Measurements from ENCODE around the gene OTUD7B. TPM values are rescaled to one million over a fixed set of nuclear protein-coding genes. Genes with fewer than 3 reads are reported as not detected.

The OTUD7B gene
- total and polyA plus RNA-seq, 7 donors, result 6.0 to 25.2 (median 17.0) TPM

DNA sequence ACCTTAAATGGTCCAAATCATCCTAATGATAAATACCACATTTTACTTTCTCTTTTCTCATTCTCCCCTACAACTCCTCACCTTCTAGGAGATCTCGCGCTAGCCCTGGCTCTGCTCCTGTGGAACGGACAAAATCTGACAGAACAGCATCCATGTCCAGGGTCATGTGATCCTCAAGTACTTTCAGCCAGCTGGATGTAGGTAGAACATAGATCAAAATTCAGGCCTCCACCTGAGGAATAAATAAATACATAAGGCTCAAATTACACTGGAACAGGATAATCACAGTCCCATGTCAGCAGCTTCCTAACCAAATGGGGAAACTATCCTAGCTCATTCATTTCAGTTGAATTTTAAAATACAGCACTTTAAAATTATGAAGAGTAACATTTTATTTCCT lies 33.2 kb downstream of the OTUD7B start:
- DNase-seq, result no peak
- TF ChIP-seq POLR2A (IDR thresholded peaks at IDR 0.05) (no peak), POLR2AphosphoS5 (IDR thresholded peaks at IDR 0.05) (no peak), EP300 (IDR thresholded peaks at IDR 0.05) (no peak)
- TF ChIP-seq, protein P1, sequence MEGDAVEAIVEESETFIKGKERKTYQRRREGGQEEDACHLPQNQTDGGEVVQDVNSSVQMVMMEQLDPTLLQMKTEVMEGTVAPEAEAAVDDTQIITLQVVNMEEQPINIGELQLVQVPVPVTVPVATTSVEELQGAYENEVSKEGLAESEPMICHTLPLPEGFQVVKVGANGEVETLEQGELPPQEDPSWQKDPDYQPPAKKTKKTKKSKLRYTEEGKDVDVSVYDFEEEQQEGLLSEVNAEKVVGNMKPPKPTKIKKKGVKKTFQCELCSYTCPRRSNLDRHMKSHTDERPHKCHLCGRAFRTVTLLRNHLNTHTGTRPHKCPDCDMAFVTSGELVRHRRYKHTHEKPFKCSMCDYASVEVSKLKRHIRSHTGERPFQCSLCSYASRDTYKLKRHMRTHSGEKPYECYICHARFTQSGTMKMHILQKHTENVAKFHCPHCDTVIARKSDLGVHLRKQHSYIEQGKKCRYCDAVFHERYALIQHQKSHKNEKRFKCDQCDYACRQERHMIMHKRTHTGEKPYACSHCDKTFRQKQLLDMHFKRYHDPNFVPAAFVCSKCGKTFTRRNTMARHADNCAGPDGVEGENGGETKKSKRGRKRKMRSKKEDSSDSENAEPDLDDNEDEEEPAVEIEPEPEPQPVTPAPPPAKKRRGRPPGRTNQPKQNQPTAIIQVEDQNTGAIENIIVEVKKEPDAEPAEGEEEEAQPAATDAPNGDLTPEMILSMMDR (IDR thresholded peaks at IDR 0.05), result no peak
- intact Hi-C loops (cut with DNase I), result no loop called here

DNA sequence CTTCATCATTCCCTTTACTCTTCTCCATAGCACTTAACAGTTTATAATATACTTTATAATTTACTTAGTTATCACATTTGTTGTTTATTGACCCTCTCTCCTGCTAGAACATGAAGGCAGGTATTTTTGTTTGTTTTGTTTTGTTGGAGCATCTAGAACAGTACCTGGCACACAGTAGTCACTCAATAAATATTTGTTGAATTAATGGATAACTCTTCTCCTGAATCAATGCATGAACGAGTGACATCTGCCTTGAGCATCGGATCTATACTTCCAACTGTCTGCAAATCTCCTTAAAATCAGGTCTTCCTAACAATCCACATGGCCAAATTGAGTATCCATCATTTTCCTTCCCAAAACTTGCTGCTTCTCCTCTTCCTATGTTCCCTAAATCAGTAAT lies 38.0 kb downstream of the OTUD7B start:
- no peaks in the 10 kb centered on the region for H3K27me3 ChIP-seq
- 96 to 98% methylated on average over 2 of the region's 2 CpGs for WGBS, 2 donors
- TF ChIP-seq EP300 (IDR thresholded peaks at IDR 0.05), result no peak
- no peak for TF ChIP-seq POLR2A (IDR thresholded peaks at IDR 0.05)
- TF ChIP-seq POLR2AphosphoS5 (IDR thresholded peaks at IDR 0.05), result no peak
- TF ChIP-seq, protein P1 (IDR thresholded peaks at IDR 0.05), result no peak
- H3K36me3 ChIP-seq, result peaks cover 17 to 95% (median 39%) of the 10 kb centered on the region in 4 donors
- H3K27ac ChIP-seq, result no peak overlapping the region
- no peaks in the 10 kb centered on the region for H3K4me1 ChIP-seq
- intact Hi-C loops (cut with DNase I), result loop anchor here (5.0 kb wide), 1 partner anchor 35 kb away; no protein-coding TSS in a partner anchor
- no peak for DNase-seq
- no peaks in the 10 kb centered on the region for H3K9me3 ChIP-seq
- no peak overlapping the region for H3K4me3 ChIP-seq

More for the DNA sequence above, 33.2 kb downstream of the OTUD7B start:
- WGBS, 2 donors, result 97 to 98% methylated on average over 3 of the region's 3 CpGs
- H3K36me3 ChIP-seq, result peaks cover 8 to 49% (median 18%) of the 10 kb centered on the region in 4 donors
- H3K27me3 ChIP-seq, result no peaks in the 10 kb centered on the region
- no peak overlapping the region for H3K27ac ChIP-seq
- no peaks in the 10 kb centered on the region for H3K9me3 ChIP-seq
- H3K4me1 ChIP-seq, result peaks cover 0 to 28% (median 20%) of the 10 kb centered on the region in 4 donors
- H3K4me3 ChIP-seq, result no peak overlapping the region

DNA sequence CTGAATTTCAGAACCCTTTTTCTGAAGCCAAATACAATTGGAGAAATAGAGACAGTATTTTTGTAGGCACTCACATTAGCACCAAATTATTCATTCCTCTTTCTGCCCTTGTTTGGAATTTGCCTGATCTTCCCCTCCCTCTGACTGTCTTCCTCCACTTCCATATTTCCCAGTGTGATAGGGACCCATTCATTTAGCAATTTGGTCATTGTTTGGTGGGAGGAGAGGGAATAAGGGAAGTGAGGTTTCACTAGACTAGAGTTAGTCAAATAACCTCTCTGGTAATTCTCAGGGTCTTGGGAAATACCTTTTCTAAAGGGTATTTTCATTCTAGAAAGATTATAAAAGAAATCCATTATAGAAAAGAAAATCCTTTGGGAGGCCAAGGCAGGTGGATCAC lies 42.9 kb downstream of the OTUD7B start:
- intact Hi-C loops (cut with DNase I), result no loop called here
- TF ChIP-seq POLR2AphosphoS5 (IDR thresholded peaks at IDR 0.05) (no peak), POLR2A (IDR thresholded peaks at IDR 0.05) (no peak), EP300 (IDR thresholded peaks at IDR 0.05) (no peak)
- TF ChIP-seq, protein P1 (IDR thresholded peaks at IDR 0.05), result no peak
- no peaks in the 10 kb centered on the region for H3K9me3 ChIP-seq
- peaks cover 20 to 97% (median 51%) of the 10 kb centered on the region in 4 donors for H3K36me3 ChIP-seq
- no peaks in the 10 kb centered on the region for H3K27me3 ChIP-seq
- no peak for DNase-seq
- no peak overlapping the region for H3K27ac ChIP-seq
- peaks cover 0 to 1% (median under 1%) of the 10 kb centered on the region in 4 donors for H3K4me1 ChIP-seq
- no peak overlapping the region for H3K4me3 ChIP-seq

DNA sequence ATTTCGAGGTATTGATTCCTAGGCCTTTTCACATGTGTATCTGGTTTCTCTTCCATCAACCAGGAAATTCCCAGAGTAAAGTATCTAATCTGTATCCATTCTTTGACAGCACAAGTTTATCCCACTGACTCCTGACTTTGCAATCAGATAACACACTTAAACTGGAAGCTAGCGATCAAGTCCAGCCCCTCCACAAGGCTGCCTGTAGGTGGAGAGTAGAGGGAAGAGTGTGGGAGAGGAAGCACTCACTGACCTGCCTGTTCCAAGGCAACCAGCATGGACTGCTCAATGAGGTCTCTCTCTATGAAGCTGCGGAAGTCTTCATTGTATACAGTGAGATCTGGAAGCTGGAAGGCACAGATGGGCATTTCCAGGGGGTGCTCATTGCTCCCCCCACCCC lies 43.5 kb downstream of the OTUD7B start:
- no peak overlapping the region for H3K27ac ChIP-seq
- no peak for TF ChIP-seq POLR2A (IDR thresholded peaks at IDR 0.05)
- TF ChIP-seq, protein P1 (IDR thresholded peaks at IDR 0.05), result no peak
- TF ChIP-seq EP300 (IDR thresholded peaks at IDR 0.05), result no peak
- no peak for TF ChIP-seq POLR2AphosphoS5 (IDR thresholded peaks at IDR 0.05)
- peaks cover 20 to 96% (median 51%) of the 10 kb centered on the region in 4 donors for H3K36me3 ChIP-seq
- no peak for DNase-seq
- H3K27me3 ChIP-seq, result no peaks in the 10 kb centered on the region
- 93 to 96% methylated on average over 3 of the region's 3 CpGs for whole genome bisulfite sequencing, 2 donors
- no peaks in the 10 kb centered on the region for H3K9me3 ChIP-seq
- H3K4me3 ChIP-seq, result no peak overlapping the region
- intact Hi-C loops (cut with DNase I), result no loop called here
- H3K4me1 ChIP-seq, result peaks cover 0 to 7% (median 3%) of the 10 kb centered on the region in 4 donors

DNA sequence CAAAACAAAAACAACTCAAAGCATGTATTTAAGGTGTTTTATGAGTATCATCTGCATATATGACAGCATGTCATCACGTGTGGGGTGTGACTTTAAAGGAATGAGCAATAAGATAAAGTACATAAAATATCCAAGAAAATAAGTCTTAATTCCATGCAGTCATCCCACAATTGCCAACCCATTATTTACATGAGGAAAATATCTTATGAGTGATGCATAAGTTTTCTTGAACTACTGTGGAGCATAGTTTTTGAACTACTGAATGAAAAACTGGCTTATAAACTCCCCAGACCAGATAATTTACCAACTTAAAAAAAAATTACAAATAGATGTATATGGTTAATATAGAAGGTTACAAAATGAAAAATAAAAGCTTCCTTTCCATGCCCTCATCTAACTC lies 44.1 kb downstream of the OTUD7B start:
- intact Hi-C loops (cut with DNase I), result no loop called here
- H3K36me3 ChIP-seq, result peaks cover 16 to 89% (median 51%) of the 10 kb centered on the region in 4 donors

More for the DNA sequence above, 44.1 kb downstream of the OTUD7B start:
- Histone ChIP-seq H3K4me3 (no peak overlapping the region), H3K4me1 (peaks cover 0 to 7% (median 3%) of the 10 kb centered on the region in 4 donors), H3K27me3 (no peaks in the 10 kb centered on the region), H3K9me3 (no peaks in the 10 kb centered on the region), H3K27ac (no peak overlapping the region)
- TF ChIP-seq POLR2A (IDR thresholded peaks at IDR 0.05), result no peak
- no peak for TF ChIP-seq EP300 (IDR thresholded peaks at IDR 0.05)
- TF ChIP-seq, protein P1 (IDR thresholded peaks at IDR 0.05), result no peak
- no peak for TF ChIP-seq POLR2AphosphoS5 (IDR thresholded peaks at IDR 0.05)
- DNase-seq, result no peak
- WGBS, 2 donors, result 28 to 78% methylated on average over 1 of the region's 1 CpG

Measured in sigmoid colon (tissue), 7 donors.